Left hindlimb (tissue), 1 donor: ENCODE measurements around the gene PHLDA2.

Source experiments
- DNase-seq: peaks from one replicate; pipeline ENCODE4 v3.0.0-alpha.2; 2018

The PHLDA2 gene

GRCh38 chr11:2881076-2881980 lies 47.9 kb downstream of the PHLDA2 start:
- no peak for DNase-seq

GRCh38 chr11:2880646-2881045 lies 48.6 kb downstream of the PHLDA2 start:
- no peak for DNase-seq

- DNase-seq = no peak
Observed at GRCh38 chr11:2878782-2879181, 50.4 kb downstream of the PHLDA2 start.
